DMS79 (cell line): Measurements from ENCODE around the gene ZEB1.
"Not testable (repeated sequence)": the region's sequence is repeated elsewhere in the genome, so short reads cannot be mapped to it uniquely, and the experiment has no call there.

Experiments used
- DNase-seq: peaks from one replicate; lab custom pipeline; 2025; lab: John Stamatoyannopoulos, UW

ZEB1 gene

GRCh38 chr10:31424473-31424872 lies 105.5 kb downstream of the ZEB1 start:
- no peak for DNase-seq

DNA sequence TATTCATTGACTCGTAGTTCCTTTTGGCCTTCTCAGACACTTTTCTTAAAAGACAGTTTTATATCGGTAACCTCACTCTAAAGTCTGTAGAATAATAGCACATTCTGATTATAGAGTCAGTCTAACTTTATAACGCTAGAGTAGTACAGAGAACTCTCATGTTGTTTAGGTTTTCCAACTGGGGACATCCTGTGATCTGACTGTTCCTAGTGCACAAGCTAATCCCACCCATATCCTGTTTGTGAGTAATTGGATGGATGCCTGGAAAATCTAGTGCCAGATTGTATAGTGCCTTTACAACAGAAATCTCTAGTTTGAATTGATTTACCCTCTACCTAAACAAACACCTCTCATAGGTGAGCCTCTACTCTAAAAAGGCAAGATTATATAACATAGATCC lies 107.4 kb downstream of the ZEB1 start:
- DNase-seq = no peak

DNA sequence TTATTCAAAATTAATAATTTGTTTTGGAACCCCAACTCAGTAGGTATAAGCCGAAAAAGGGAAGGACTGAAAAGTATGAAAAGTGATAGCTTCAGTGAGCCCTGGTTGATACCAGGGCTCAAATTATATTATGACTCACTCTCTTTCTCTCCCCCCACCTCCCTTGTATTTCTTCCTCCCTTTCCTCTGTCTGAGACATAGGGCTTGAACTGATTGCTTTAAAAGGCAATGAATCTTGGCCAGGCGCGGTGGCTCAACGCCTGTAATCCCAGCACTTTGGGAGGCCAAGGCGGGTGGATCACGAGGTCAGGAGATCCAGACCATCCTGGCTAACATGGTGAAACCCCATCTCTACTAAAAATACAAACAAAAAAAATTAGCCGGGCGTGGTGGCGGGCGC lies 108.3 kb downstream of the ZEB1 start:
- not testable (repeated sequence) for DNase-seq

DNA sequence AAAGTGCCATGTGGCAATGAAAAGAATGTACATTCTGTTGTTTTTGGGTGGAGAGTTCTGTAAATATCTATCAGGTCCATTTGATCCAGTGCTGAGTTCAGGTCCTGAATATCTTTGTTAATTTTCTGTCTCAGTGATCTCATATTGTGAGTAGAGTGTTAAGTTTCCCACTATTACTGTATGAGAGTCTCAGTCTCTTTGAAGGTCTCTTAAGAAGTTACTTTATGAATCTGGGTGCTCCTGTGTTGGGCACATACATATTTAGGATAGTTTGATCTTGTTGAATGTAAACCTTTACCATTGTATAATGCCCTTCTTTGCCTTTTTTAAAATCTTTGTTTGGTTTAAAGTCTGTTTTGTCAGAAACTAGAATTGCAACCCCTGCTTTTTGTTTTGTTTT lies 109.5 kb downstream of the ZEB1 start:
- not testable (repeated sequence) for DNase-seq

DNA sequence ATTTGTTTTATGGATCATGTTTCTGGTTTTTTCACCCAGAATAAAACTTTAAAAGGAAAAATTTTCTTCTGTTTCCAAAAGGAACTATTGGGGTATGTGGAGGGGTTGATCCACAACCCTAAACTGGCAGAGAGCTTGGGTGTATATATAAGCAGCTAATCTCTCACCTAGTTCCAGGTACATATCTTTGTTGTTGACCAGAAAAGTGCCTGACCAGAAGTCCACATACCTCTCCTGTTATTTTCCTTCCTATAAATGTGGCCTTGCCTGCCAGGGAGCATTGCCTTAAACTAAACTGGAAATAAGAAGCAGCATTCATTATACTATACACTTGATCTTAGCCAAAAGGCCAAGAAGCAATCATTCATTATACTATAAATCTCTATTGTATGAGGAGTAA lies 112.0 kb downstream of the ZEB1 start:
- no peak for DNase-seq

DNA sequence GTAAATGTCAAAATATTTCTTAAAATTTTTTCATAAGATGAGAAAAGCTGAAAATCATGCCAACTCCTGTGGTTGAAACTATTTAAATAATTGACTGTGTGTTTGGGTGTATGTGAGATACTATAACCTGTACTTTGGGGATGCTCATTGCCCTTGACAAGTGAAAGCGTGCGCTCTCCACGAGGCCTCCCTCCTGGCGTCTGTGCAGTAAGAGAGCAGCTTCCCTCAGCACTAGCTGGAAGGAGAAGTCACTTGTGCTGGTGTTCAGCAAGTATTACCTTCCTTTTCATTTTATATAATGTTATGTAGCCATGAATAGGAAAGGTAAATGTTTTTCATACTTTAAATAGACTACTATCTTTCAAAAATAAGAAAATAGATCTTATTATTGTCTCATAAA lies 118.9 kb downstream of the ZEB1 start:
- no peak for DNase-seq

DNA sequence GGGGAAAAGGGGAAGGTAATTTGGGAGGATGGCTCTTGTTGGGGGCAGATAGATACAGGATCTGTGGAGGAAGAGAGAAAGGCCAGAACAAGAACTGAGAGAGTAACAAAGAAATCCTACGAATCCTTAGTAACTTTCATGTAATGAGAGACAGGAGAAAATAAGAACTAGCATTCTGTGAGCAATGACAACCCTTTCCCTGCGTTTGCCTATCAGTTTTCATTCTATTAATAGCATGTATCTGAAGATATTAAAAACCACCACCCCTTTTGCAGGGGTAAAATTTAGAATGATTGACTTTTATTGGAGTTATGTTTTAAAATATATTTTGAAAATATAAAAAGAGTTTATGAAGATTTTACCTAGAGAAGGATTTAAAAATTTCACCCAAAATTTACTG lies 132.8 kb downstream of the ZEB1 start:
- DNase-seq = no peak

DNA sequence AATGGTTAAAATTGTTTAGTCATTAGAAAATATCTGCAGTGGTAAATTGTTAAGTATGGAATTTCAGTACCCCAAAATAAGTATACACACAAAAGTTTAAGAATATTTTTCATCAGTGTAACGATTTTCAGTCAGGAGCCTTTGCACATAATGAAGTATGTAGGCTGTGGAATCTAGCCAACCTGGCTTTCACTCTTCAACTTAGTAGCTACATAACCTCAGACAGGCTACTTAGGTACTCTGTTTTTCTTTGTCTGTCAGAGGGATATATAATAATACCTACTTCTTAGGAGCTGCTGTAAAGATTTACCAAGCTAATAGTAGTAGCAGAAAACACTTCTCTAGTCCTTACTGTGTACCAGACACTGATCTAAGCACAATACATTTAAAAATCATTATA lies 137.5 kb downstream of the ZEB1 start:
- no peak for DNase-seq

GRCh38 chr10:31457858-31458257 lies 138.8 kb downstream of the ZEB1 start:
- no peak for DNase-seq

DNA sequence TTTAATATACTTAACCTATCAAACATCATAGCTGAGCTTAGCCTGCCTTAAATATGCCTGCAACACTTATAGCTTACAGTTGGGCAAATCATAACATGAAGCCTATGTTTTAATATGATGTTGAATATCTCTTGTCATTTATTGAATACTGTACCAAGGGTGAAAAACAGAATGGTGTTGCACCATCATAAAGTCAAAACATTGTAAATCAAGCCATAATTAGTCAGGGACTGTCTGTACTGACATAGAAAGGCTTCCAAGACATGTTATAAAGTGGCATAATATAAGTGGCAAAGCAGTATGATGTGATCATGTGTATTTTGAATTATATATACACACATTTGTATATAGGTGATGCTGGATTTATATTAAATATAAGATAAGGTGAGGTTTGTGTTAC lies 140.0 kb downstream of the ZEB1 start:
- no peak for DNase-seq

DNA sequence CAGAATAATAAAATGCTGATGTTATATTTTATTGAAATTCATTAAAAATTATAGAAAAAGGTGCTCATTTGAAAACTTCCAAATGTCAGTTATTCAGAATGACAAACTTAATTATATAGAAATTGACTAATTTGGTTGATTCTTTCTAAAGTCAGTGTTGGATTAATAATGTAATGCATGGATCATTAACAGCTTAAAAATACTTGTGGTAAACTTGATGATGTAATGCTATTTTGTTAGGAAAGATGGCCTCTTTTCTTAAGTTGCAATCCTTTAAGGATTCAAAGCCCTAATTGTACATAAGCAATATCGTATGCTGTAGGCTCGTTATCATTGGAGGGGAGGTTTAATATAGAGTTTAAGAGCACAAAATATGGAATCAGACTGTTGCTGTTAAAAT lies 141.2 kb downstream of the ZEB1 start:
- no peak for DNase-seq

DNA sequence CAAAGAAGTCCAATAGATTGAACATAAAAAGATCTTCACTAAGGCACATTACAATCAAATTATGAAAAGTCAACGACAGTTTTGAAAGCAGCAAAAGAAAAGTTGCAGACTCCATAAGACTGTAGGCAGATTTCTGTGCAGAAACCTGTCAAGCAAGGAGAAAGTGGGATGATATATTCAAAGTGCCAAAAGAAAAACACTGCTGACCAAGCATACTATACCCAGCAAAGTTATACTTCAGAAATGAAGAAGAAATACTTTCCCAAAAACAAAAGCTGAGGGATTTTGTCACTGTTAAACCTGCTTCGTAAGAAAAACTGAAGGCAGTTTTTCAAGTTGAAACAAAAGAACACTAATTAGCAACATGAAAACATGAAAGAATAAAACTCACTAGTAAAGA lies 145.5 kb downstream of the ZEB1 start:
- DNase-seq = no peak

DNA sequence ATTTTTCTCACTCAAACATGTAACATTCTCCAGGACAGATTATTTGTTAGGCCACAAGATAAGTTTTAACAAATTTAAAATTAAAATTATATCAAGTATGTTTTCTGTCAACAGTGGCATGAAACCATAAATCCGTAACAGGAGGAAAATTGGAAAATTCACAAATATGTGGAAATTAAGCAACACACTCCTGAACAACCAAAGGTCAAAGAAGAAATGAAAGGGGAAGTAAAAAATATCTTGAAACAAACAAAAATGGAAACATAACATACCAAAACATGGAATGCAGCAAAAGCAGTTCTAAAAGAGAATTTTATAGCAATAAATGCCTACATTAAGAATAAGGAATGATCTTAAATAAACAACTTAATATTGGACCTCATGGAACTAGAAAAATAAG lies 147.3 kb downstream of the ZEB1 start:
- no peak for DNase-seq

- DNase-seq = no peak
Observed at GRCh38 chr10:31467791-31468535, 148.9 kb downstream of the ZEB1 start.

- no peak for DNase-seq
Observed at GRCh38 chr10:31468536-31468859, 149.5 kb downstream of the ZEB1 start.

- no peak for DNase-seq
Observed at GRCh38 chr10:31475519-31475918, 156.5 kb downstream of the ZEB1 start.

DNA sequence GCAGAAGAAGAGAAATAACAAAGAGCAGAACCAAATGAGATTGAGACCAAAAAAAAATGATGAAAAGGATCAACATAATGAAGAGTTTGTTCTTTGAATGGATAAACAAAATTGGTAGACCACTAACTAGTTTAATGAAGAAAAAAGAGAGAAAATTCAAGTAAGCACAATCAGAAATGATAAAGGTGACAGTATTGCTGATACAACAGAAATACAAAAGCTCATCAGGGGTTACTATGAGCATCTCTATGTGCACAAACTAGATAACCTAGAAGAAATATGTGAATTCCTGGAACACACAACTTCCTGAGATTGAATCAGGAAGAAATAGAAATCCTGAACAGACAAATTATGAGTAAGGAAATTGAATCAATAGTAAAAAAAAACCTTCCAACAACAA lies 157.1 kb downstream of the ZEB1 start:
- no peak for DNase-seq

- DNase-seq = no peak
Observed at GRCh38 chr10:31477584-31477983, 158.6 kb downstream of the ZEB1 start.

DNA sequence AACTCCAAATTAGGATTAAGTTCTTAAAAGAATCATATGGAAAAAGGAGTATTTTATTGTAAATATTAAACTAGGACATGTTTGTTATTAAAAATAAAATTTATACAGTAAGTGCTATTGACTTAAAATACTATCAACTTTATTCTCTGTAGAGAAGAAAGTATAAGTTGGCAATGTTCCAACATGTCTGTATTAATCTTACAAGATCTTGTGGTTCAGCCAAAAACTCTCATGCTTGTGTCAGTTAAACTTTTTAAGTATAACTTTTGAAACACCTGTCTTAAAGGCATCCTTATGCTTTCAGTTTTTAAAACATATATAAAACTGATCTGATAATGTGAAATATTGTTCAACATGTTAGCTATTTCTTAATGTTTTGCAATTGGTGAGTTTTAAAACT lies 160.7 kb downstream of the ZEB1 start:
- no peak for DNase-seq

- no peak for DNase-seq
Observed at GRCh38 chr10:31483546-31483945, 164.5 kb downstream of the ZEB1 start.

- no peak for DNase-seq
Observed at GRCh38 chr10:31484431-31485135, 165.6 kb downstream of the ZEB1 start.

DNA sequence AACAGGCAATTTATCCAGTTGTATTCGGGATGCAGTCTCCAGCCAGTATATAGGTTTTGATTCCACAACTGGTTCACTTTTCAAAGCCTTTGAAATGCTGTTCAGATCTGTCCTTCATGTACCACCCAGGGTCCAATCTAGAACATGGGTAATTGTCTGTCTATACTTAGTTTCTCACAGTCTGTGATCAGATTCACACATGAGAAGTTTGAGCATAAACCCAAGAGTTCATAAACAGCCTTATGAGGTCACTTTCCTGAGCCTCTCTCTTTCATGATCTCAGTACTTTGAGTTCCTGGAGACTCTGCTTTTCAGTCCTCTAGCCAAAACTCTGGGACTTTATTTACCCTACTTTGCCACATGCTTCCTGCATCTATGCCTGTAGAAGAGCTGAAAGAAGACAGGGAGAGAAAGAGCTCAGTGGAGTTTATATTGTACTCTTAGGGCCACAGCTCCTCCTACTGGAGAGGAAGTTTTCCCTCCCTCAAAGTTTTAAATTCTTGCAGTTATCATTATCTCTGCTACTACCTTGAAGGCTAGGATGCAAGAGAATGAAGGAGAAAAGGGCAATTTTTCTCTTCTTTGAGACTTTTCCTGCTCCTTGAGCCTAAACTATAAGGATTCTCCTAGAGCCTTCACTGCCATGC lies 172.0 kb downstream of the ZEB1 start:
- DNase-seq = no peak

- DNase-seq = no peak
Observed at GRCh38 chr10:31507427-31507826, 188.4 kb downstream of the ZEB1 start.

GRCh38 chr10:31508234-31508633 lies 189.2 kb downstream of the ZEB1 start:
- no peak for DNase-seq
